Astrocyte of the cerebellum (primary cell): ENCODE results near the gene CCDC177.

Source experiments
- DNase-seq: peaks from one replicate; pipeline ENCODE4 v3.0.0-alpha.2; 2011; ENCODE audit warnings: low read depth
- H3K4me3 ChIP-seq: 2 replicates; pipeline ENCODE4 v1.5.1; 2011; ENCODE audit warnings: mild to moderate bottlenecking, low read depth, low read length, moderate library complexity
- CTCF ChIP-seq: IDR thresholded peaks from 2 replicates; pipeline ENCODE4 v1.5.1; 2012; ENCODE audit warnings: low read length, low read depth, moderate library complexity, mild to moderate bottlenecking; ENCODE audit errors: missing control alignments
- in situ Hi-C: cut with HindIII; loops from 2 replicates; pipeline ENCODE4 v1.10.0; 2017; ENCODE audit warnings: low sequenced_read_pairs

Gene CCDC177

DNA sequence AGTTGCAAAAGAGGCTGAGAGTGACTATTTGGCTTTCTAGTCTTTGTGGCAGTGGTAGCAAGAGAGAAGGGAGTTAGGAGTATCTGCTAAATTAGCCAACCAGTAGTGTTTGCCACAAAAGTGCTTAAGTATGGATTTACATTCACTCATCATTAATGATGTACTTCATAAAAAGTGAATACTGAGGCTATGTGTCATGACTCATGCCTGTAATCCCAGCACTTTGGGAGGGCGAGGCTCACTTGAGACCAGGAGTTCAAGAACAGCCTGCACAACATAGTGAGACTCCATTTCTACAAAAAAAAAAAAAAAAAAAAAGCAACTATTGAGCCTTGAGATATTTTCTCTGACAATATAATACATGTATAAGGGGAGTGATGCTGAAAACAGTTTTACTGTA is 36.8 kb downstream of the CCDC177 start:
- no peak overlapping the region for H3K4me3 ChIP-seq
- DNase-seq, result no peak
- in situ Hi-C loops, result no loop called here
- TF ChIP-seq CTCF, result no peak

- no peak overlapping the region for H3K4me3 ChIP-seq
- in situ Hi-C loops, result no loop called here
- TF ChIP-seq CTCF, result no peak
- no peak for DNase-seq
These were observed 37.7 kb downstream of the CCDC177 start for GRCh38 chr14:69536971-69537370.

DNA sequence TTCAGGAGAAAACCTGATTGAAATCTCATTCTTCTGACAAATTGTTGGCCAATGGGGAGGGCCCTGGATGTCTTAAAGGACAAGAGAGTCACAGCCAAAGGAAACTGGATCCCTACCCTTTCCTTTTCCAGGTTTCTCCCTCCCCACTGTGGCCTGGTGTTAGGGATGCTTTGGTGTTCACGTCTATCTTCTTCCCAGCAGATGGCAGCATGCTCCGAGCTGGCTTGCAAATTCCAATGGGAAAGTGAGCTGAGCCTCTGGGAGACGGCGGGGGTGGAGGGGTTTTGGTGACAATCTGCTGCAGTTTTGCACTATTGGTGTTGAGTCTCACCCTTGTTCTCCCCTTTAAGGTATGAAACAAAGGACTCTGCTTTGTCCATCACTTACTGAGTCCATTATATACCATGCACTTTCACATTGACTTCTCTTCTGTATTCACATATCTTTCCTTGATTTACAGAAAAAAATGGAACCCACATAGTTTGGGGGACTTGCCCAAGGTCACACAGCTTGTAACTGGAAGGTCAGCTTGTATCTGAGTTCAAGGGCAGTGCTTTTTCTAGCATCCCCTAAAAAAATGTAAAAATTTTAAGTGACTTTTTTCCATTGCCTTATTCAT is 39.3 kb downstream of the CCDC177 start:
- no peak for DNase-seq
- no peak overlapping the region for H3K4me3 ChIP-seq
- peak; percentile 84 for TF ChIP-seq CTCF
- in situ Hi-C loops, result no loop called here

GRCh38 chr14:69532561-69533340 is 41.9 kb downstream of the CCDC177 start:
- DNase-seq, result no peak
- no peak overlapping the region for H3K4me3 ChIP-seq
- TF ChIP-seq CTCF, result no peak
- in situ Hi-C loops, result no loop called here

DNA sequence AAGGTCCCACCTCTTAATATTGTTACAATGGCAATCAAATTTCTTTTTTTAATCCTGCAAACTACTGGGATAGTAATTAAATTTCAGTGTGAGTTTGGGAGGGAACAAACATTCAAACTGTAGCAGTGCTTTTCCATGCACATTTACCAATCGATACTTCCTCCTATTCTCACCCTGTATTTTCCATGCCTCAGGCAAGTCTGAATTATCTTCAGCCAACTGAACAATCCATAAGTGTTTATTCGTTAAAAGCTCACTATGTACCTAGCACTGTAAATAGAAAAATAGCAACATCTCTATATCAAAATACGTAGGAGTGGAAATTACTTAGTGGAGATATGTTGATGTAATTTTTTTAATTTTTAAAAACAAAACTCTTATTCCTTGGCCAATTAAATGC is 43.5 kb downstream of the CCDC177 start:
- DNase-seq, result no peak
- no peak overlapping the region for H3K4me3 ChIP-seq
- TF ChIP-seq CTCF, result no peak
- in situ Hi-C loops, result no loop called here

DNA sequence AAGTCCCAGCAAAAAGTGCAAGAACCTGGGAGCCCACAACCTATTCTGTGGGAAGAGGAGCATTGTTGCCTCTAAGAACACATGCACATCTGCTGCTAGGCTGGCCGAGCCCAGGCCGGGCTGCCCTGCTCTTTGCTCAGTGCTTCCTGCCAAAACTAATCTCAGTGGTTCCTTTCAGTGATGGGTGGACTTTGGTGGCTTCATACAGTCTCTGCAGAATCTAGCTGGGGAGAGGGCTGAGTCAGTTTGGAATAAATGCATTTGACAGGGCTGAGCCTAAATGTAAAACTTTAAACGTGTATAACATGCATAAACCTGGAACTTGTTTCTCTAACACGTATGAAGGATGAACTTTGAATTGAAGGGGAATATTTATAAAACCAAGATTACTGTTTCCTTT is 44.6 kb downstream of the CCDC177 start:
- no peak overlapping the region for H3K4me3 ChIP-seq
- no peak for DNase-seq
- in situ Hi-C loops, result no loop called here
- no peak for TF ChIP-seq CTCF
